PFSK-1 (cell line): ENCODE data around the gene TTC28.

Experiments used
- FOXP2 ChIP-seq: optimal IDR thresholded peaks from 2 replicates; pipeline ENCODE3; 2011; ENCODE audit warnings: borderline replicate concordance, control low read depth, inconsistent platforms; ENCODE audit not compliant: insufficient read depth; ENCODE audit errors: extremely low read length, extremely low read depth
- POLR2AphosphoS5 ChIP-seq: IDR thresholded peaks from 2 replicates; pipeline ENCODE4 v1.6.1; 2012; ENCODE audit warnings: low read depth, mild to moderate bottlenecking, control low read depth, low read length, moderate library complexity
- REST ChIP-seq, 2 experiments: IDR thresholded peaks; 2 replicates each; pipeline versions ENCODE4 v1.6.1 to v1.8.0; 2011 to 2012; ENCODE audit warnings: low read depth in 2 of 2, low read length in 2 of 2, control low read depth in 1 of 2, inconsistent platforms in 1 of 2, mild to moderate bottlenecking in 1 of 2, moderate library complexity in 1 of 2; ENCODE audit not compliant: insufficient read depth in 1 of 2
- SIN3A ChIP-seq: IDR thresholded peaks from 2 replicates; pipeline ENCODE4 v1.6.1; 2012; ENCODE audit warnings: mild to moderate bottlenecking, low read length, moderate library complexity, borderline replicate concordance; ENCODE audit not compliant: insufficient read depth
- TAF1 ChIP-seq: IDR thresholded peaks from 2 replicates; pipeline ENCODE4 v1.6.1; 2012; ENCODE audit warnings: low read length, control low read depth, borderline replicate concordance; ENCODE audit not compliant: insufficient read depth

Gene TTC28

DNA sequence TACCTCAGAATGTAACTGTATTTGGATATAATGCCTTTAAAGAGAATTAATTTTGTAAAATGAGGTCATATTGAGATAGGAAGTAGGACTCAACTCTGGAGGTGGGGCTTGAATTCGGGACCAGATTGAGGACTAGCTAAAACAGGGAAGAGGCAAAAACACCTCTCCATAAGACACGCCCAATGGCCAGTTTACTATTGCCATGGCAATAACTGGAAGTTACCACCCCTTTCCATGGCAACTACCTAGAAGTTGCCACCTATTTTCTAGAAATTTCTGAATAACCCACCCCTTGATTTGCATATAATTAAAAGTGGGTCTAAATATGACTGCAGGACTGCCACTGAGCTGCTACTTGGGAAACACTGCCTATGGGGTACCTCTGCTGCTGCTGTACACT, 206.4 kb downstream of the TTC28 start:
- TF ChIP-seq POLR2AphosphoS5 (no peak), TAF1 (no peak), SIN3A (no peak), REST (IDR thresholded peaks at IDR 0.05; ENCODE audit: insufficient read depth in 1 of 2, low read depth in 2 of 2, low read length in 2 of 2) (no peak), FOXP2 (no peak)

- TF ChIP-seq REST (IDR thresholded peaks at IDR 0.05; ENCODE audit: insufficient read depth in 1 of 2, low read depth in 2 of 2, low read length in 2 of 2) (no peak), FOXP2 (no peak), SIN3A (no peak), TAF1 (no peak), POLR2AphosphoS5 (no peak)
These were observed 213.2 kb downstream of the TTC28 start for GRCh38 chr22:28466399-28466798.

DNA sequence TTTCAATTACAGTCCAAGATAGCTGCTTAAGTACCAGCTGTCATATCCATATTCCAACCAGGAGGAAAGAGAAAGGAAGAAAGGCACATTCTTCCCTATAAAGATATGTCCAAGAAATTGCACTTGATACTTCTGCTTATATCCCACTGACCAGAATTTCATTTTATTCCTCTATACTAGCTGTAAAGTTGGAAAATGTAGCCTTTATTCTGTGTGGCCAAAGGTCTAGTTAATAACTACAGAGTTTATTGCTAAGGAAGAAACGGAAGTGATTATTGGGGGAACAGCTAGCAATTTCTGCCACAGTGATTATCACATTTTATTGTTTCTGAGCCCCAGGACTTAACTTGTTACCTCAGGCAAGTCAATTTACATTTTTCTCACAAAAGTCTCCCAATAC, 213.8 kb downstream of the TTC28 start:
- TF ChIP-seq POLR2AphosphoS5 (no peak), TAF1 (no peak), SIN3A (no peak), REST (IDR thresholded peaks at IDR 0.05; ENCODE audit: insufficient read depth in 1 of 2, low read depth in 2 of 2, low read length in 2 of 2) (no peak), FOXP2 (no peak)

DNA sequence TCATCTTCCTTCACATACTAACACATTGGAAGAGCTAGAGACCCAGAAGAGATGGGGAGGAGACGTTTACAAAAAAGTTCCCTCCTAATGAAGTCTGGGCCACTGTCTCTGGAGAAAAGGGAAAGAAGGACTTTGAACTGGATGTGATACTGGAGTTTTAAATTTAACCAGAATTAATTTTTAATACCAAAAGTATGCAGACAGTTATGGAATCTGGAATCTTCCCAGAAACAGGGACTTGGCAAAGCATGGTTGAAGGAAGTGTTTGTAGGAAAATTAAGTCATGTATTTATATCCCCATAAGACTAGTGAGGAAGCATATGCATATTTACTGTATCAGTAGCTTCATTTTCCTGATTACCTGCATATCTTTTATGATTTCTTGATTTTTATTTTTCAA, 215.5 kb downstream of the TTC28 start:
- no peak for TF ChIP-seq FOXP2
- no peak for TF ChIP-seq TAF1
- TF ChIP-seq REST (IDR thresholded peaks at IDR 0.05; ENCODE audit: insufficient read depth in 1 of 2, low read depth in 2 of 2, low read length in 2 of 2), result no peak
- no peak for TF ChIP-seq SIN3A
- TF ChIP-seq POLR2AphosphoS5, result no peak

DNA sequence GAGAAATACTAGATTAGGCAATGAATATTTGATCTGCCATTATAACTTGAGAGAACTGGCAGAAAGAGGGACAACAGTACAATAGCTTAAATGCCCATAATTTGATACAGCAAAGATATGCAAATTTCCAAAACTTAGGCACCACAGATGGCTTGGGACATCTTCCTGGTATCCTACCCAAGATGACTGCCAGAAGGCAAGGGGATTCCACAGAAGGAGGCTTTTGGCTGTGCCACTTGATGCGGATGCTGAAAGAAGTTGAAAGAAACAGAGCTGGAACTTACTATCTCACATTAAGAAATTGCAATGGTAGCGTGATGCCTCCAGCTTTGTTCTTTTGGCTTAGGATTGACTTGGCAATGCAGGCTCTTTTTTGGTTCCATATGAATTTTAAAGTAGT, 216.7 kb downstream of the TTC28 start:
- TF ChIP-seq FOXP2, result no peak
- TF ChIP-seq TAF1, result no peak
- no peak for TF ChIP-seq SIN3A
- TF ChIP-seq REST (IDR thresholded peaks at IDR 0.05; ENCODE audit: insufficient read depth in 1 of 2, low read depth in 2 of 2, low read length in 2 of 2), result no peak
- no peak for TF ChIP-seq POLR2AphosphoS5
